Liver (tissue), 3 donors: ENCODE measurements around the gene STX12.

Source experiments
- ATF3 ChIP-seq: IDR thresholded peaks from 2 replicates; pipeline ENCODE4 v1.6.1; 2016; ENCODE audit warnings: antibody characterized with exemption
- CTCF ChIP-seq: fragments of 150-350 bp; IDR thresholded peaks from 2 replicates; pipeline ENCODE4 v1.5.1; 2017; ENCODE audit warnings: improper control_type of control experiment, low read depth, low read length; ENCODE audit not compliant: missing input control
- EGR1 ChIP-seq, 2 donors: IDR thresholded peaks; 2 replicates each; pipeline ENCODE4 v1.6.1; 2016 to 2018; ENCODE audit warnings: antibody characterized with exemption in 2 of 2, low read depth in 2 of 2
- FOXA2 ChIP-seq: IDR thresholded peaks from 2 replicates; pipeline ENCODE4 v1.6.1; 2016; ENCODE audit warnings: antibody characterized with exemption
- HNF4A ChIP-seq, 2 donors: conservative IDR thresholded peaks; 2 replicates each; pipeline ENCODE4 v1.6.1; 2016; ENCODE audit warnings: antibody characterized with exemption in 2 of 2, mild to moderate bottlenecking in 2 of 2
- JUND ChIP-seq, 2 donors: IDR thresholded peaks; 2 replicates each; pipeline ENCODE4 v1.6.1; 2016; ENCODE audit warnings: antibody characterized with exemption in 2 of 2
- MAX ChIP-seq: IDR thresholded peaks from 2 replicates; pipeline ENCODE4 v1.6.1; 2016; ENCODE audit warnings: antibody characterized with exemption
- RAD21 ChIP-seq, 2 donors: IDR thresholded peaks; 2 replicates each; pipeline ENCODE4 v1.6.1; 2016; ENCODE audit warnings: antibody characterized with exemption in 2 of 2, mild to moderate bottlenecking in 2 of 2
- REST ChIP-seq: IDR thresholded peaks from 2 replicates; pipeline ENCODE4 v1.6.1; 2016; ENCODE audit warnings: antibody characterized with exemption, mild to moderate bottlenecking
- SP1 ChIP-seq: IDR thresholded peaks from 2 replicates; pipeline ENCODE4 v1.6.1; 2018; ENCODE audit warnings: antibody characterized with exemption, mild to moderate bottlenecking
- TAF1 ChIP-seq: conservative IDR thresholded peaks from 2 replicates; pipeline ENCODE4 v1.6.1; 2016; ENCODE audit warnings: antibody characterized with exemption, mild to moderate bottlenecking
- YY1 ChIP-seq: IDR thresholded peaks from 2 replicates; pipeline ENCODE4 v1.6.1; 2016; ENCODE audit warnings: antibody characterized with exemption, mild to moderate bottlenecking
- ZBTB33 ChIP-seq: IDR thresholded peaks from 2 replicates; pipeline ENCODE4 v1.6.1; 2016; ENCODE audit warnings: antibody characterized with exemption
- donor health status: healthy.
- donor health status: healthy.

- TF ChIP-seq MAX (no peak), HNF4A (conservative IDR thresholded peaks at IDR 0.05) (no peak), CTCF (no peak), TAF1 (no peak), EGR1 (IDR thresholded peaks at IDR 0.05; ENCODE audit: low read depth in 2 of 2) (no peak), ATF3 (no peak), YY1 (no peak), FOXA2 (no peak), RAD21 (IDR thresholded peaks at IDR 0.05) (no peak), JUND (IDR thresholded peaks at IDR 0.05) (no peak), REST (no peak), SP1 (no peak), ZBTB33 (no peak)
Measured at GRCh38 chr1:27835501-27835900, 62.5 kb downstream of the STX12 start.
